ENCODE results near the gene CHURC1. TPM values are rescaled to one million over a fixed set of nuclear protein-coding genes. Genes with fewer than 3 reads are reported as not detected.

Gene CHURC1
- total RNA-seq, 6 experiments from 2014 or later: 28.2 to 55.2 (median 37.1) TPM

- 0% methylated on average over 3 of the region's 61 CpGs for WGBS (ENCODE audit: insufficient coverage, low coverage, low lambda C conversion rate, missing lambda C conversion rate)
Measured at GRCh38 chr14:64879635-64880220, 34.5 kb upstream of the CHURC1 start, which contains the start of gene SPTB. TSS of gene SPTB (minus strand) at chr14:64879907. CDS start at chr14:64823094, 56,813 bp downstream.

DNA sequence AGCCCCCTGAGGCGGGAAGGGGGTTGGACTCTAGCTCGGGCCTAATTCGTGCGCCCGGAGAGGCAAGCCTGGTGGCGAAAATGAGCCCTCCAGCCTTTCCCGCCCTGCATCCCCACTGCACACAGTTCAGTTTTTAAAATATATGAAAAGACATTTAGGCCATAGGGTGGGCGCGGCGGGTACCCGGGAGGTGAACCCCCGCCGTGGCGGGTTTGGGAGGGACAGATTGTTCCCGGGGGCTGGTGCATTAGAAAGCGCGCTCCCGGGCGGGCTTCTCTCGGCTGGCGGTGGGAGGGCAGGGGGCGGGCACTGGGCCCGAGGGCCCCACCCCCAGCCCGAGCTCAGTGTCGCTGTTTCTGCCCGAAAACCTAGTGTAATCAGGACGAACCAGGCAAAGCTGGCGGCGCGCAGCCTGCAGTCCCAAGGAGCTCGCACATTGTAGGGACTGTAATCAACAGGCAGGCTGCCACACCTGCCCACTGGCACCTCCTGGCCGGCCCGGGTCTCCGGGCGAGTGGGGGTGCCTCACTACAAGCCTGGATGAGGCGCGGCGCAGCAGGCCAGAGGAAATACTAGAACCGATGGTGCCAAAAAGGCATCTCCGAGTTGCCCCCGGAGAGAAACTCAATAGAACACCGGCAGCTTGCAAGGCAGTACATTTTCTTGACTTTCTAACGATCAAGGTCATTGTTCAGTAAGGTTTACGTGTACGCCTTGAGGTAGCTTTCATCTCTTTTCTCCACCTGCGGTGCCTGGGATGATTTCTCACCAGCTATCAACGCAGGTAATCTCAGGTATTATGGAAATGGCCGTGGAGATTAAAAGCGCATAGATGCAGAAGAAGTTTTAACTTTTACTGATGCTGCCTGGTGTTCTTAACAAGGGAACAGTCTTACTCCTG lies 33.8 kb upstream of the CHURC1 start:
- H3K4me3 ChIP-seq: peak overlapping the region; percentile 50 to 56 (median 53)
- H3K27ac ChIP-seq: no peak overlapping the region
- H3K27me3 ChIP-seq: no peaks in the 10 kb centered on the region
- H3K9me3 ChIP-seq: no peaks in the 10 kb centered on the region
- no peaks in the 10 kb centered on the region for H3K36me3 ChIP-seq
- under 1% methylated on average over 26 of the region's 49 CpGs for WGBS (ENCODE audit: insufficient coverage, low coverage, low lambda C conversion rate, missing lambda C conversion rate)
- ATAC-seq: peak; percentile 84 to 93 (median 92)
- peak; percentile 57 to 75 (median 62) for DNase-seq
- no peak for TF ChIP-seq POLR2A (IDR thresholded peaks at IDR 0.05)
- H3K4me1 ChIP-seq: peaks cover 0 to 13% (median 0%) of the 10 kb centered on the region in 4 donors
- intact Hi-C loops (cut with DNase I): no loop called here

More at GRCh38 chr14:64879635-64880220, 34.5 kb upstream of the CHURC1 start, which contains the start of gene SPTB:
- Histone ChIP-seq H3K27ac (no peak within 1 kb of the TSS), H3K4me3 (peak within 1 kb of the TSS; percentile 50 to 56 (median 53)), H3K4me1 (peaks cover 0 to 13% (median 0%) of the 10 kb centered on the region in 4 donors), H3K9me3 (no peaks in the 10 kb centered on the region), H3K27me3 (no peaks in the 10 kb centered on the region), H3K36me3 (no peaks in the 10 kb centered on the region)
- peak; percentile 60 to 82 (median 64) for DNase-seq
- intact Hi-C loops (cut with DNase I): loop anchor here in 1 of 2 donors (10.0 kb wide), 2 partner anchors 55 to 105 kb away; no protein-coding TSS in a partner anchor
- ATAC-seq: peak; percentile 74 to 94 (median 89)
- no peak for TF ChIP-seq POLR2A (IDR thresholded peaks at IDR 0.05)
- TF ChIP-seq, protein P1, sequence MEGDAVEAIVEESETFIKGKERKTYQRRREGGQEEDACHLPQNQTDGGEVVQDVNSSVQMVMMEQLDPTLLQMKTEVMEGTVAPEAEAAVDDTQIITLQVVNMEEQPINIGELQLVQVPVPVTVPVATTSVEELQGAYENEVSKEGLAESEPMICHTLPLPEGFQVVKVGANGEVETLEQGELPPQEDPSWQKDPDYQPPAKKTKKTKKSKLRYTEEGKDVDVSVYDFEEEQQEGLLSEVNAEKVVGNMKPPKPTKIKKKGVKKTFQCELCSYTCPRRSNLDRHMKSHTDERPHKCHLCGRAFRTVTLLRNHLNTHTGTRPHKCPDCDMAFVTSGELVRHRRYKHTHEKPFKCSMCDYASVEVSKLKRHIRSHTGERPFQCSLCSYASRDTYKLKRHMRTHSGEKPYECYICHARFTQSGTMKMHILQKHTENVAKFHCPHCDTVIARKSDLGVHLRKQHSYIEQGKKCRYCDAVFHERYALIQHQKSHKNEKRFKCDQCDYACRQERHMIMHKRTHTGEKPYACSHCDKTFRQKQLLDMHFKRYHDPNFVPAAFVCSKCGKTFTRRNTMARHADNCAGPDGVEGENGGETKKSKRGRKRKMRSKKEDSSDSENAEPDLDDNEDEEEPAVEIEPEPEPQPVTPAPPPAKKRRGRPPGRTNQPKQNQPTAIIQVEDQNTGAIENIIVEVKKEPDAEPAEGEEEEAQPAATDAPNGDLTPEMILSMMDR (IDR thresholded peaks at IDR 0.05): no peak

DNA sequence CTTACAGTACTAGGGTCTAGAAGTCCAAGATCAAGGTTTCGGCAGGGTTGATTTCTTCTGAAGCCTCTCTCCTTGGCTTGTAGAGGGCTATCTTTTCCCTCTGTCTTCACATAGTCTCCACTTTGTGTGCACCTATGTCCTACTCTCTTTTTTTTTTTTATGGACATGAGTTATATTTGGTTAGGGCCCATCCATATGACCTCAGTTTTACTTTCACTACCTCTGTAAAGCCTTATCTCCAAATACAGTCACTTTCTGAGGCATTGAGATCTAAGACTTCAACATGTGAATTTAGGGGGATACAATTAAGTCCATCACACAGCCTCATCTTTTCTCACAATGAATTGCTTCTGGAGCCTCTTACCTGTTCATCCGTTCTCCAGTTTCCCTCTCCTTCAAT lies 28.7 kb upstream of the CHURC1 start:
- Histone ChIP-seq H3K36me3 (no peaks in the 10 kb centered on the region), H3K4me3 (no peak overlapping the region), H3K27me3 (no peaks in the 10 kb centered on the region), H3K4me1 (peaks cover 0 to 4% (median 0%) of the 10 kb centered on the region in 4 donors), H3K9me3 (no peaks in the 10 kb centered on the region), H3K27ac (no peak overlapping the region)
- DNase-seq (no peak), ATAC-seq (no peak)
- intact Hi-C loops (cut with DNase I): no loop called here
- WGBS (ENCODE audit: insufficient coverage, low coverage, low lambda C conversion rate, missing lambda C conversion rate): 94% methylated on average over 2 of the region's 2 CpGs
- no peak for TF ChIP-seq POLR2A (IDR thresholded peaks at IDR 0.05)
- TF ChIP-seq, protein P1 (IDR thresholded peaks at IDR 0.05): no peak

GRCh38 chr14:64889352-64889751 lies 24.9 kb upstream of the CHURC1 start:
- H3K9me3 ChIP-seq: no peaks in the 10 kb centered on the region
- no peak for ATAC-seq
- intact Hi-C loops (cut with DNase I): no loop called here
- no peak overlapping the region for H3K4me3 ChIP-seq
- TF ChIP-seq, protein P1 (IDR thresholded peaks at IDR 0.05): no peak
- TF ChIP-seq POLR2A (IDR thresholded peaks at IDR 0.05): no peak
- no peaks in the 10 kb centered on the region for H3K36me3 ChIP-seq
- WGBS (ENCODE audit: insufficient coverage, low coverage, low lambda C conversion rate, missing lambda C conversion rate): 78% methylated on average over 6 of the region's 6 CpGs
- H3K27me3 ChIP-seq: no peaks in the 10 kb centered on the region
- H3K27ac ChIP-seq: no peak overlapping the region
- DNase-seq: no peak
- H3K4me1 ChIP-seq: no peaks in the 10 kb centered on the region
